Femur (tissue), 1 donor: ENCODE measurements around the gene ANKRD13D.

Source experiments
- DNase-seq: peaks from one replicate; pipeline ENCODE4 v3.0.0-alpha.2; 2017

Gene ANKRD13D

DNA sequence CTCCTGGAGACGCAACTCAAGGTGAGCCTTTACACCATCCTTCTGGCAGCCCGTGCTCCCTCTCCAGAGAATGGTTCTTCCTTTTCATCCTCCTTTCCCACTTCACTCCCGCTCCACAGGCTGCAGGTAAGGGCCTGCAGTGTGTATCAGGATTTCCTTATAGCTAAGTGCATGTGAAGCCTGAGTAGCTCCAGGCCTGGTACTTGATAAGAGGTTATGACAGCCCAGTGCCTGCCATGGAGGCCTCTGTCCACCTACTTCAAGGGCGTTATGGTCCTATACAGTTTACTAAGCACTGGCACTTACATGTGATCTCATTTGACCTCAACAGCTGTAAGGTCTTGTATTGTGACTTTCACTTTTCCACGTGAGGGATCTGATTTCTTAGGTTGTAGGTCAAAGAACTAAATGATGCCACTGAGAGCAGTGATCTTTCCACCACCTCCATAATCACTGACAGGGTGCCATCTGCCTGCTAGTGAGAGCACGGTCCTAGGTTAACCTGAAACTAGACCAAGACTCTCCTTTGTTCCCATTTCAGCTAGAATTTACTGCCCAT, 32.3 kb downstream of the ANKRD13D start:
- no peak for DNase-seq

DNA sequence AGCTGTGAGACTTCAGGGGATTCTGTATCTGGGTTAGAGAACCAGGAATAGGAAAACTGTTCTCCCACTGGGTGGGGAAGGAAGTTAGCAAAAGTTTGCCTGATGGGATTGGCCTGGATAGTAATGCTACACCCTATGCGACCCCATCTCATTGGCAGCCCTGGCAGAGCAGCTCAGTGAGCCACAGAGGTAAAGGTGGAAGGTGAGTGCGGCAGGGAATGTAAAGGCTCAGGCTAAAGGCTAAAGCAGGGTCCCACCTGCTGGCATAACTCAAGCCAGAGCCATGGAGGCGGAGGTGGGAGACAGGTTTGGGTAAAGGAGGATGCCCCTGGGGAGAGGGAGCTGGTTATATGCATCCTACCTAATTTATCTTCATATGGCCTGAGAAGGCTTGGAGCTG, 32.9 kb downstream of the ANKRD13D start:
- DNase-seq: no peak

DNA sequence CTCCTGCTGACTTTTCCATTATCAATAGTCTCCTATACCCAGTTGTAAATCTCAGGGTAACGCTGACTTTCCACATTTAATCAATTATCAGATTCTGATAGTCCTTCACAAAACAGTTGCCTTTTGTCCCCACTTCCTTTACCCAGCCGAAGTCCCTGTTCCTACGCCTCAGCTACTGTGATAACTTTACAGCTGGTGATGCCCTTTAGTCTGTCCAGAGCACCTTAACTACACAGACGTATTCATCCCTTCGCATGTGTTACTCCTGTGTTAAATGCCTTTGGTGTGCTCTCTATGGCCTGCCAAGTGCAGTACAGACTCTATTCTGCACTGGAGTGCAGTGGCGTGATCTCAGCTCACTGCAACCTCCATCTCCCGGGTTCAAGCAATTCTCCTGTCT, 34.4 kb downstream of the ANKRD13D start:
- DNase-seq: no peak

DNA sequence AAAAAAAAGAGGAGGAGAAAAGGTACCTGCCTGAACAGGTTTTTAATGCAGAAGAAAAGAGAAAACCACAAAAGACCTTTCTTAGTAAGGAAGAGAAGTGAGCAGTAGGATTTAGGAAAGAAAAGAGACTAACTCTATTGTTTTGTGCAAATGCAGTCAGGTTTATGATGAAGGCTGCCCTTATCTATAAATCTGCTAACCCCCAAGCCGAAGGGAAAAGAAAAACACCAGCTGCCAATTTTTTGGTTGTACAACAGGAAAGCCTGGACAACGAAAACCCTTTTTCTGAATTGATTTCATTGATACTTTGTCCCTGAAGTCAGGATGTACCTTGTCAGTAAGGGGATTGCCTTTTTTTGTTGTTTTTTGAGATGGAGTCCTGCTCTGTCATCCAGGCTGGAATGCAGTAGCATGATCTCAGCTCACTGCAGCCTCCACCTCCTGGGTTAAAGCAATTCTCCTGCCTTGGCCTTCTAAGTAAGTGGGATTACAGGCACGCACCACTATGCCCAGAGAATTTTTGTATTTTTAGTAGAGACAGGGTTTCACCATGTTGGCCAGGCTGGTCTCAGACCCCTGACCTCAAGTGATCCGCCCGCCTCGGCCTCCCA, 43.1 kb downstream of the ANKRD13D start:
- no peak for DNase-seq

DNA sequence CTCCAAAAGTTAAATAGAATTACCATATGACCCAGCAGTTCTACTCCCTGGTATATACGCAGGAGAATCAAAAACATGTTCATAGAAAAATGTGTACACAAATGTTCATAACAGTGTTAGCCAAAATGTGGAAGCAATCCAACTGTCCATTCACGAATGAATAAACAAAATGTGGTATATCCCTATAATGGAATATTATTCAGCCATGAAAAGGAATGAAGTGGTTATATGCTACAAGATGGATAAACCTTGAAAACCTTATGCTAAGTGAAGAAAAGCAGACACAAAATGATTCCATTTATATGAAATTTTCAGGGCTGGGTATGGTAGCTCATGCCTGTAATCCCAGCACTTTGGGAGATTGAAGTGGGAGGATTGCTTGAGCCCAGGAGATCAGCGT, 48.2 kb downstream of the ANKRD13D start:
- DNase-seq: no peak

DNA sequence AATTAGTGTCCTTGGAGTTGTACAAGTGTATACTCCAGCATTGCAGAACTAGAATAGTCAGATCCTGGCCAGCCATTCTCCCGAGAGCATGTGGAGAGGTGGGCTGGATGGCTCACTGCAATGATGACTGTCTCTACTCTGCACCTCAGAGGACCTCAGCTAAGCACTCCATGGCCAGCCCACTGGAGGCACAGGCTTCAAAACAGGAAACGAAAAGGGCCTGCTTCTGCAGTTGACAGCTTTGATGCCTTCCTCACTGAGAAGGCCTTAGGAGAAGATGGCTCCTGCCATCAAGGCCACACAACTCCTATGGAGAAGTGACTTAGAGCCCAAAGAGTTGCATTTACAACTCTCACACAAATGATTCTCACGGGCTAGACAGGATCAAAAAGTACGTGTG, 55.2 kb downstream of the ANKRD13D start:
- DNase-seq: no peak

DNA sequence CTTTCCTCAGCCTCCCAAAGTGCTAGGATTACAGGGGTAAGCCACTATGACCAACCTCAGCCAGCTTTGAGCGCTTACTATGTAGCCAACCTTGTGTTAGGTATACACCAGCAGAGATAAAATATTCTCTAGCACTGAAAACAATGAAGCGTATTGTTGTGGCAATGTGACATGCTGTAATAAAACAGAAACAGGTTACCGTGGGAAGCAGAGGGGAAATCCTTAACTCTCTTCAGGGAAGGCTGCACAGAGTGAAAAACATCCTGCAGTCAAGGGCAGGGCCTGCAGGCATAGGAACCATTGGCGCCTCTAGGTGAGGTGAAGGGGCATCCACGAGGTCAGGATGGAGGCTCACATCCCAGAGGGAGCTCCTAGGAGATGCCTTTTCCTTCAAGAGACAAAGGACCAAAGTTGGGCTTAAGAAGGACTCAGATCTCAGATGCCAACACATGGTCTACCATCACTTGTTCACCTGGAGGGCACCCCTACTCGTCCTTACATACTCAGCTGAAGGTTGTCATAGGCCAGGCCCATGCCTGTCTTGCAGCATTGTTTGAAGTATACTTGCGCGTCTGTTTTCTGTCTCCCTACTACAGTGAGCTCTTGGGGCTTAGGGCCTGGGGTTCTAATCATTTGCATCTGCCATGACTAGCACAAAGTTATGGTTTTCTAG, 56.3 kb downstream of the ANKRD13D start:
- no peak for DNase-seq

DNA sequence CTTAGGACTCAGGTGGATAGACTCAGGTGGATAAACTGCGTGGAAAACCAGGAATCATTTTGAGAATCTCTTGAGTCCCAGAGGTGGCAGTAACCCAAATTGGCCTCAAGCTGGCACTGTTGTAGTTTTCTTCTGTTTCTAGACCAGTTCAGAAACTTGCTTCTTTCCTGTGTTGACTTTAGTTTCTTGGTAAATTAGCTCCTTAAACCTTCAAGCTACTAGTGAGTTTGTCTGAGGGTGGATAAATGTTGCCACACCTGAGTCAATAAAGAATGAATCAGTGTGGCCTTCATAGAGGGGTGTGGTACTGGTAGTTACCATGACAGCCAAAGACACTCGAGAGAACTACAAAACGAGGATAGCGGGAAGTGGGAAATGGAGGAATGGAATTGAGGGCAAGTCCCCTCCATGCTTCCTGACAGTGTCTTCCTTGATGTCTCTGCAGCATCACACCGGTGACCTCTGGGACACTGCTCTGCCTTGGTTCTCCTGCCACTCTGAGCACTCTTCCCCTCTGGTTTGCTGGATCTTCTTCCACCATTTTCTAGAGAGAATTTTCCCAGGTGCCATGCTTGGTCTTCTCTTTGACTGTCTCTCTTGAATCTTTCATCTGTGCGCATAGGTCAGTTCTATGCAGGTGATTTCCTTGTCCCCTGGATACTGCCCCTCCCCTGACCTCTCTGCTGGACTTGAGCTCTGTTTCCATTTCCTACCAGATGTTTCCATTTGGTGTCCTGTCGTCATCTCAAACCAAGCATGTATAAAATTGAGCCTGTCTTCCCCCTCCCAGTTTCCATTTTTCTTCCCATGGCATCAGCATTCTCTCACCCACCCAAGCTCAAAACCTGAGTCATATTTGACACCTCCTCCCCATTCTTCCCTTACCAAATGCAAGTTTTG, 57.1 kb downstream of the ANKRD13D start:
- no peak for DNase-seq

DNA sequence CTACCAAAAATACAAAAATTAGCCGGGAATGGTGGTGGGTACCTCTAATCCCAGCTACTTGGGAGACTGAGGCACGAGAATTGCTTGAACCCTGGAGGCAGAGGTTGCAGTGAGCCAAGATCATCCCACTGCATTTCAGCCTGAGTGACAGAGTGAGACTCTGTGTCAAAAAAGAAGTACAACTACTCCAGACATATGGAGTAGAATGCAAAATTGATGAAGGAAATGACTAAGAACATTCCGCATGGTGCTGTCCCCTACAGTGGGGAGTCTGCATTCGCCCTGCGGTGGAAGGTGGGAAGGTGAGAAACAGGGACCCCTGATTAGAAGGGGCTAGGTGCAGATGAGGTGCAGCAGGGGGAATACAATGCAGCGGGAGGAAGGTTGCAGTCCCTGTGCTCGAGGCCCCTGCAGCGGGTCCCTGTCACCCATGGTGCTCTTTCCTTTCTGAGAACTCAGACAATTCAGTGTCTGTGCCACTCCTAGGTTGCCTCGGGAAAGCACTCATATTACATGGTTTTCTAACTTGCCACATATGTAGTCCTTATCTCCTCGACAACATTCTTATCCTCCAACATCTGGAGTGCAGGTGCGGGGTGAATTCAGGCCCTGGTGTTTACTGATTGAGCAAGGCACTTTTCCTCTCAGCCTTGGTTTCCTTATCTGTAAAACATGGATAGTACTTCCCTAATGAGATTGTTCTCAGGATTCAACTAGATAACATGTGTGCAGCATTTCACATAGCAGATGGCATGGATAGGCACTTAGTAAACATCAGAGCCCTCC, 59.1 kb downstream of the ANKRD13D start:
- no peak for DNase-seq

DNA sequence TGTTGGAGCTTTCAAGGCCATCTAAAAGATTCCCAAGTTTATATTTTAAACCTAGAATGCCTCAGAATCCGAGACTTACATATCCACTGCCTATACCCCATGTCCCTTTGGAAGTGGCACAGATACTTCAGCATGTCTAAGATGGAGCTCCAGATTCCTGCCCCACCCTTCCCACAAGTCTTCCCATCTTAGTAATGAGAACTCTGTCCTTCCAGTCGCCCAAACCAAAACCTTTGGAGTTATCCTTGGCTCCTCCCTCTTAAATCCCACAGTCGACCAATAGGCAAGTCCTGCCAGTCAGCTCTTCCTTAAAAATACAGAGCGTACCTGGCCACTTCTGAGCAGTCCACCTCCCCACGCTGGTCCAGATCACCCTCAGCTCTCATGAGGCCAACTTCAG, 59.9 kb downstream of the ANKRD13D start:
- DNase-seq: no peak

DNA sequence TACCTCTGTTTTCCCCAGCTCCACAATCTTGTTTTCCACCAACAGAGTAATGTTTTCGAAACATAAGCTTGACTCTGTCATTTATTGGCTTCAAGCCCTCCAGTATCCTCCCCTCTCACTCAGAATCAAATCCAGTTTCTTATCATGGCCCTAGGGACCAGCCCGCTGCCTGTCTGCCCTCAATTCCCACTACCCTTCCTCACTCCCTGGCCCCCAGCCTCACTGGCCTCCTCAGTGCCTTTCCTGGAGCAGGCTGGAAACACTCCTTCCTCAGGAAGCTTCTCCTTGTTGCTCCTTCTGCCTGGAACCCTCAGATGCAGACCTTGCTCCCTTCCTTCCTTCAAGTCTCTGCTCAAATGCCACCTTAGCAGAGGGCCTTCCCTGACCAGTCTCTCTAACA, 60.4 kb downstream of the ANKRD13D start:
- no peak for DNase-seq

DNA sequence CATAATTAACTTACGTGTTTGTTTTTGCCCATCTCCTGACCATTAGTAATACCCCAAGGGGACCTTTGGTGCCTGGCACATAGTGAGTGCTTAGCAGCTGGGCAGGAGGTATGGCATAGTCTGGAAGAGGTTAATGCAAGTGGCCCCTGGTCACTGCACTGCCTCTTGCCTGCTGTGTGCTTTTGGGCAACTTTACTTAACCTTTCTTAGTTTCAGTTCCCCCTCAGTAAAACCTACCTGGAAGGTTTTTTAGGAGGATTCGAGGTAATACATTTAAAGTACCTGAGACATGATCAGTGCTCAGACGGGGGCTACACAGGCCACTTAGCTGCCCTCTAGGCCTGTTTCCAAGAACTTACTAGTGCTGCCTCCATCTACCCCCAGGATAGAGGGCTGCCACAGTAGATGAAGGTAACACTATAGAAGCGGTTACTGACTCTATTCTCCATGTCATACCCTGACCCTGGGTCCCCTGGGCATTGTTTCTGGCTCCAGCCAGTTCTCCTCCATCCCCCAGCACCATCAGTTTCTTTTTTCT, 60.9 kb downstream of the ANKRD13D start:
- no peak for DNase-seq

DNA sequence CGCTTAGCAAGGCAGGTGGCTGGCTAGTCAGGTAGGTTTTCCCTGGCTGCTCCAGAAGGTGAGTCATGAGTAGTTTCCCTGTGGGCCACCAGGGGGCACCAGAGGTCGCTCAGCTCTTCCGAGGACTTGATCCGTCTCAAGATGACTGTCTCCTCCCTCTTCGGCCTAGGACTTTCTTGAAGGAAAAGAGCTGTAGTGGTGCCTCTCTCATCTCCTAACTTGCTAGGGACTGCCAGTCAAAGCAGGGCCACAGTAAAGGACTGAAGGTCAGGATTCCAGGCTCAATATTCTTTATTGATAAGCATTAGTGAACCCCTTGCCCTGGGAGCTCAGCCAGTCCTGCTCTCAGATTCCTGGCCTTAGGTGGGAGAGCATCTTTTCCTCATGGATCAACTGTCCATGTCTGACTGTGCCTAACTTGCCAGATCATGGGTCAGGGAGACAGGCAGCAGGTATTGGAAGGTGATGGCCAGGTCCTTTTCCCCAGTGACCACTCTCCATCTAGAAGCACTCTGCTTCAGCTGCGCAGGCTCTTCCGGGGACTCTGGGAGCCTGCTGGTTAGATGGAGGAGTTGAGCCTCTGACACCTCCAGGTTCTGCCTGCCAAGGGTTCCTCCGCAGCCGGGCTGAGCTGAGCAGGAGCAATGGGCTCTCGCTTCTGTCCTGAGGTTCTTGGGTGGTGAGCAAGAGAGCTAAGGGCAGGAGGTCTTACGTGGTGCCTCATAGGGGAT, 62.3 kb downstream of the ANKRD13D start:
- peak; percentile 73 for DNase-seq
